BLaER1 (cell line): Measurements from ENCODE around the gene TECR.
A peak's percentile ranks its signal among the peaks of the same experiment; 100 is the strongest.

Experiments used
- H3K27ac ChIP-seq: shearing (Covaris generic); formaldehyde crosslinking; 2 replicates; pipeline ENCODE4 v1.8.1; 2022
- H3K27me3 ChIP-seq: shearing (Covaris generic); formaldehyde crosslinking; 2 replicates; pipeline ENCODE4 v1.8.1; 2022
- H3K36me3 ChIP-seq: shearing (Covaris generic); formaldehyde crosslinking; 2 replicates; pipeline ENCODE4 v1.8.1; 2022
- H3K4me1 ChIP-seq: shearing (Covaris generic); formaldehyde crosslinking; 2 replicates; pipeline ENCODE4 v1.8.1; 2022
- H3K4me2 ChIP-seq: shearing (Covaris generic); formaldehyde crosslinking; 2 replicates; pipeline ENCODE4 v1.8.1; 2022
- H3K4me3 ChIP-seq: shearing (Covaris generic); formaldehyde crosslinking; 2 replicates; pipeline ENCODE4 v1.8.1; 2022
- H3K9ac ChIP-seq: shearing (Covaris generic); formaldehyde crosslinking; 2 replicates; pipeline ENCODE4 v1.8.1; 2022
- H3K9me3 ChIP-seq: shearing (Covaris generic); formaldehyde crosslinking; 2 replicates; pipeline ENCODE4 v1.8.1; 2022
- H4K20me1 ChIP-seq: shearing (Covaris generic); formaldehyde crosslinking; 2 replicates; pipeline ENCODE4 v1.8.1; 2022
- Cebpa-rat ChIP-seq: shearing (Covaris generic); IDR thresholded peaks from 2 replicates; pipeline ENCODE4 v1.8.1; 2022

The TECR gene

GRCh38 chr19:14517446-14517839, 12.0 kb upstream of the TECR start:
- H3K9ac ChIP-seq, result peak overlapping the region; percentile 98
- no peak for TF ChIP-seq Cebpa-rat
- H3K4me2 ChIP-seq, result peak overlapping the region; percentile 98
- no peaks in the 10 kb centered on the region for H3K27me3 ChIP-seq
- H3K9me3 ChIP-seq, result no peaks in the 10 kb centered on the region
- peaks cover 53% of the 10 kb centered on the region for H4K20me1 ChIP-seq
- H3K27ac ChIP-seq, result peak overlapping the region; percentile 96
- H3K4me3 ChIP-seq, result peak overlapping the region; percentile 98
- H3K36me3 ChIP-seq, result peaks cover 45% of the 10 kb centered on the region
- peaks cover 62% of the 10 kb centered on the region for H3K4me1 ChIP-seq

- H3K9ac ChIP-seq, result peak within 1 kb of the TSS; percentile 98
- H3K4me1 ChIP-seq, result peaks cover 68% of the 10 kb centered on the region
- no peak for TF ChIP-seq Cebpa-rat
- peaks cover 52% of the 10 kb centered on the region for H4K20me1 ChIP-seq
- H3K4me2 ChIP-seq, result peak within 1 kb of the TSS; percentile 98
- no peaks in the 10 kb centered on the region for H3K27me3 ChIP-seq
- no peaks in the 10 kb centered on the region for H3K9me3 ChIP-seq
- peaks cover 39% of the 10 kb centered on the region for H3K36me3 ChIP-seq
- H3K27ac ChIP-seq, result peak within 1 kb of the TSS; percentile 96
- peak within 1 kb of the TSS; percentile 98 for H3K4me3 ChIP-seq
Measured at GRCh38 chr19:14517840-14518505, 11.4 kb upstream of the TECR start, which contains the start of gene DNAJB1. Gene DNAJB1, minus strand, starts transcription at chr19:14518397. Its CDS starts 48 bp downstream, at chr19:14518349.

- peaks cover 70% of the 10 kb centered on the region for H3K4me1 ChIP-seq
- H4K20me1 ChIP-seq, result peaks cover 38% of the 10 kb centered on the region
- H3K4me3 ChIP-seq, result peak overlapping the region; percentile 62
- peak overlapping the region; percentile 83 for H3K4me2 ChIP-seq
- H3K27ac ChIP-seq, result peak overlapping the region; percentile 74
- no peaks in the 10 kb centered on the region for H3K9me3 ChIP-seq
- no peak for TF ChIP-seq Cebpa-rat
- H3K27me3 ChIP-seq, result no peaks in the 10 kb centered on the region
- H3K9ac ChIP-seq, result peak overlapping the region; percentile 60; the same call in 1 of the 2 replicates
- peaks cover 26% of the 10 kb centered on the region for H3K36me3 ChIP-seq
Measured at GRCh38 chr19:14519245-14519859, 10.0 kb upstream of the TECR start.

GRCh38 chr19:14519860-14520407, 9.5 kb upstream of the TECR start:
- Histone ChIP-seq H4K20me1 (peaks cover 32% of the 10 kb centered on the region), H3K36me3 (peaks cover 20% of the 10 kb centered on the region), H3K4me2 (peak overlapping the region; percentile 83), H3K9ac (no peak overlapping the region), H3K27me3 (no peaks in the 10 kb centered on the region), H3K9me3 (no peaks in the 10 kb centered on the region), H3K4me3 (no peak overlapping the region), H3K4me1 (peaks cover 64% of the 10 kb centered on the region), H3K27ac (peak overlapping the region; percentile 60)
- no peak for TF ChIP-seq Cebpa-rat

- peaks cover 58% of the 10 kb centered on the region for H3K4me1 ChIP-seq
- no peak for TF ChIP-seq Cebpa-rat
- no peak overlapping the region for H3K4me2 ChIP-seq
- H3K36me3 ChIP-seq, result peaks cover 14% of the 10 kb centered on the region
- H3K9me3 ChIP-seq, result no peaks in the 10 kb centered on the region
- H3K27me3 ChIP-seq, result no peaks in the 10 kb centered on the region
- peaks cover 26% of the 10 kb centered on the region for H4K20me1 ChIP-seq
- peak overlapping the region; percentile 60; the same call in 1 of the 2 replicates for H3K27ac ChIP-seq
- no peak overlapping the region for H3K9ac ChIP-seq
- H3K4me3 ChIP-seq, result no peak overlapping the region
Measured at GRCh38 chr19:14520543-14520942, 8.9 kb upstream of the TECR start.

GRCh38 chr19:14525729-14526128, 3.7 kb upstream of the TECR start:
- no peak overlapping the region for H3K4me3 ChIP-seq
- H3K9ac ChIP-seq, result no peak overlapping the region
- no peak overlapping the region for H3K27ac ChIP-seq
- H4K20me1 ChIP-seq, result peaks cover 10% of the 10 kb centered on the region; the same call in 1 of the 2 replicates
- no peaks in the 10 kb centered on the region for H3K9me3 ChIP-seq
- TF ChIP-seq Cebpa-rat, result no peak
- H3K27me3 ChIP-seq, result no peaks in the 10 kb centered on the region
- H3K4me1 ChIP-seq, result peaks cover 41% of the 10 kb centered on the region
- H3K36me3 ChIP-seq, result no peaks in the 10 kb centered on the region
- H3K4me2 ChIP-seq, result no peak overlapping the region

- Histone ChIP-seq H3K4me3 (no peak overlapping the region), H3K9ac (no peak overlapping the region), H3K27me3 (no peaks in the 10 kb centered on the region), H3K27ac (no peak overlapping the region), H3K4me1 (peaks cover 48% of the 10 kb centered on the region), H3K36me3 (no peaks in the 10 kb centered on the region), H4K20me1 (peaks cover 16% of the 10 kb centered on the region; the same call in 1 of the 2 replicates), H3K9me3 (no peaks in the 10 kb centered on the region), H3K4me2 (no peak overlapping the region)
- TF ChIP-seq Cebpa-rat, result no peak
Measured at GRCh38 chr19:14526423-14526822, 3.0 kb upstream of the TECR start.

- no peak for TF ChIP-seq Cebpa-rat
- Histone ChIP-seq H3K9me3 (no peaks in the 10 kb centered on the region), H3K4me3 (peak overlapping the region; percentile 75), H3K4me1 (peaks cover 42% of the 10 kb centered on the region), H3K27ac (peak overlapping the region; percentile 76), H3K36me3 (peaks cover 19% of the 10 kb centered on the region), H3K27me3 (no peaks in the 10 kb centered on the region), H3K9ac (peak overlapping the region; percentile 74), H3K4me2 (peak overlapping the region; percentile 92), H4K20me1 (peaks cover 38% of the 10 kb centered on the region)
Measured at GRCh38 chr19:14528419-14529253, 758 bp upstream of the TECR start.

GRCh38 chr19:14530005-14530348, 583 bp downstream of the TECR start:
- TF ChIP-seq Cebpa-rat, result 0 out of 2 replicates have a peak, but pooled peaks have one; percentile 57
- peaks cover 46% of the 10 kb centered on the region for H3K4me1 ChIP-seq
- peak overlapping the region; percentile 81 for H3K27ac ChIP-seq
- H3K27me3 ChIP-seq, result no peaks in the 10 kb centered on the region
- peaks cover 50% of the 10 kb centered on the region for H4K20me1 ChIP-seq
- H3K4me2 ChIP-seq, result peak overlapping the region; percentile 95
- H3K9ac ChIP-seq, result peak overlapping the region; percentile 86
- peaks cover 31% of the 10 kb centered on the region for H3K36me3 ChIP-seq
- H3K9me3 ChIP-seq, result no peaks in the 10 kb centered on the region
- H3K4me3 ChIP-seq, result peak overlapping the region; percentile 75
